ENCODE measurements around the gene SVIL.
"Not testable (repeated sequence)": the region's sequence is repeated elsewhere in the genome, so short reads cannot be mapped to it uniquely, and the experiment has no call there.

Gene SVIL

DNA sequence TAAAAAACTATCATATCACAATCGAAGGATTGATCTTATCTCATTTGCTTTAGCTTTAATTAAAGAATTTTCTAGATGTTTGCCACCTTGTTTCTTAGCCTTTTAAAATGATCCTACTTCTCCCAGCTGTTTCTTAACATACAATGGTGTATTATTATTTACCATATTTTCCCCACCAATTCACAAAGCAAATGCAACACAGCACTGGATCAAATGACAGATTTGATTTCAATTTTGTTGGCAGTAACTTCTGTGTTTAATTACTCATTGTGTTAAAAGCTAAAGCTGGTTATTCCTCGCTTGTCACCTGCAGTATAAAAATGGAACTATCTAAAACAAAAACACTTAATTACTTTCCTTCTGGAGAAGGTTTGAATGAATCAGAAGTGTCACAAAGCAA lies 19.6 kb downstream of the SVIL start:
- no peak for DNase-seq (ENCODE audit: low read depth)
- H3K4me3 ChIP-seq (ENCODE audit: low read length): no peak overlapping the region
- TF ChIP-seq, protein P1, sequence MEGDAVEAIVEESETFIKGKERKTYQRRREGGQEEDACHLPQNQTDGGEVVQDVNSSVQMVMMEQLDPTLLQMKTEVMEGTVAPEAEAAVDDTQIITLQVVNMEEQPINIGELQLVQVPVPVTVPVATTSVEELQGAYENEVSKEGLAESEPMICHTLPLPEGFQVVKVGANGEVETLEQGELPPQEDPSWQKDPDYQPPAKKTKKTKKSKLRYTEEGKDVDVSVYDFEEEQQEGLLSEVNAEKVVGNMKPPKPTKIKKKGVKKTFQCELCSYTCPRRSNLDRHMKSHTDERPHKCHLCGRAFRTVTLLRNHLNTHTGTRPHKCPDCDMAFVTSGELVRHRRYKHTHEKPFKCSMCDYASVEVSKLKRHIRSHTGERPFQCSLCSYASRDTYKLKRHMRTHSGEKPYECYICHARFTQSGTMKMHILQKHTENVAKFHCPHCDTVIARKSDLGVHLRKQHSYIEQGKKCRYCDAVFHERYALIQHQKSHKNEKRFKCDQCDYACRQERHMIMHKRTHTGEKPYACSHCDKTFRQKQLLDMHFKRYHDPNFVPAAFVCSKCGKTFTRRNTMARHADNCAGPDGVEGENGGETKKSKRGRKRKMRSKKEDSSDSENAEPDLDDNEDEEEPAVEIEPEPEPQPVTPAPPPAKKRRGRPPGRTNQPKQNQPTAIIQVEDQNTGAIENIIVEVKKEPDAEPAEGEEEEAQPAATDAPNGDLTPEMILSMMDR (conservative IDR thresholded peaks at IDR 0.05; ENCODE audit: low read length): no peak

DNA sequence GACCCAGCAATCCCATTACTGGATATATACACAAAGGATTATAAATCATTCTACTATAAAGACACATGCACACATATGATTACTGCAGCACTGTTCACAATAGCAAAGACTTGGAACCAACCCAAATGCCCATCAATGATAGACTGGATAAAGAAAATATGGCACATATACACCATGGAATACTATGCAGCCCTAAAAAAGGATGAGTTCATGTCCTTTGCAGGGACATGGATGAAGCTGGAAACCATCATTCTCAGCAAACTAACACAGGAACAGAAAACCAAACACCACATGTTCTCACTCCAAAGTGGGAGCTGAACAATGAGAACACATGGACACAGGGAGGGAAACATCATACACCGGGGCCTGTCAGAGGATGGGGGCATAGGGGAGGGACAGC lies 20.5 kb downstream of the SVIL start:
- not testable (repeated sequence) for H3K4me3 ChIP-seq (ENCODE audit: low read length); DNase-seq (ENCODE audit: low read depth)

- TF ChIP-seq, protein P1 (conservative IDR thresholded peaks at IDR 0.05; ENCODE audit: low read length): no peak
- no peak for DNase-seq (ENCODE audit: low read depth)
- no peak overlapping the region for H3K4me3 ChIP-seq (ENCODE audit: low read length)
Measured at GRCh38 chr10:29613791-29614190, 21.0 kb downstream of the SVIL start.

GRCh38 chr10:29613196-29613595 lies 21.6 kb downstream of the SVIL start:
- no peak overlapping the region for H3K4me3 ChIP-seq (ENCODE audit: low read length)
- no peak for DNase-seq (ENCODE audit: low read depth)
- TF ChIP-seq, protein P1 (conservative IDR thresholded peaks at IDR 0.05; ENCODE audit: low read length): no peak

DNA sequence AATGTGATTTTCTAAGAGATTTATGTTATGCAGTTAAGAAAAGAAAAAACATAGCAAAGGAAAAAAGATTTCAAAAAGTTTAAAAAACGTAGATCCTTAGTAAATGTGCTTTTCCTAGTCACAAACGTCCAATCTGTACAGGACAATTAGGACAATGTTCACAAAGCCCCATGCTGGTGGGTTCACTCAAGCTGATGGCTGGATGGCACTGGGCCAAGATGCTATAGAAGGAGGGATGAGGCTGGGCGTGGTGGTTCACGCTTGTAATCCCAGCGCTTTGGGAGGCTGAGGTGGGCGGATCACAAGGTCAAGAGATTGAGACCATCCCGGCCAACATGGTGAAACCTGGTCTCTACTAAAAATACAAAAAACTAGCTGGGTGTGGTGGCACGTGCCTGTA lies 22.1 kb downstream of the SVIL start:
- no peak overlapping the region for H3K4me3 ChIP-seq (ENCODE audit: low read length)
- TF ChIP-seq, protein P1 (conservative IDR thresholded peaks at IDR 0.05; ENCODE audit: low read length): no peak

DNA sequence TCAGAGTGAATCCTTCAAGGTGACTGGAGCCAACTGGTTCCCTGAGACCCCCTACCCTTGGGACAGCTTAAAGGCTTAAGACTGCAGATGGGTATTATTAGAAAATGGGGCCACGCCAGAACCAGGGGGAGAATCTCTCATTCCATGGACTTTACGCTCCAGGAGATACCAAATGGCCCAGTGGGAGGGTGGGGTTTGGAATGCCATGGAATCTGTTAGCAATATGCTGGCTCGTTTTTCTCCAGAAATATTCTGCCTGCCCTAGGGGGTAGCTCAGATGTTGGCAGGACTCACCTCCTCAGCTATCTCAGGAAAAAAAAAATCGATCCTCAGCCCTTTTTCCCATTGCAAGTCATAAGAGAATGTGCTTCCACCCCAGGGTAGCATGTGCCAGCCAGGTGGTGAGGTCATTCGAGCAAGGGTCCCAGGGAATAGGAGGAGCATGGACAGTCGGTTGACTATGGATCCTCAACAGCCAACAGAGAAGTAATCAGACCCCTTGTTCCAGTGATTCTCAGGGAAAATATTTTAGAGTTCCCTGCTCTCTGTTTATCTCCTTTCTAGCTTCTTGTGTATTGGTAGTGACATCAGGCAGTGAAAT lies 22.9 kb downstream of the SVIL start:
- no peak overlapping the region for H3K4me3 ChIP-seq (ENCODE audit: low read length)
- TF ChIP-seq, protein P1 (conservative IDR thresholded peaks at IDR 0.05; ENCODE audit: low read length): no peak
- DNase-seq (ENCODE audit: low read depth): peak; percentile 22

More for the DNA sequence above, 22.1 kb downstream of the SVIL start:
- DNase-seq (ENCODE audit: low read depth): no peak

DNA sequence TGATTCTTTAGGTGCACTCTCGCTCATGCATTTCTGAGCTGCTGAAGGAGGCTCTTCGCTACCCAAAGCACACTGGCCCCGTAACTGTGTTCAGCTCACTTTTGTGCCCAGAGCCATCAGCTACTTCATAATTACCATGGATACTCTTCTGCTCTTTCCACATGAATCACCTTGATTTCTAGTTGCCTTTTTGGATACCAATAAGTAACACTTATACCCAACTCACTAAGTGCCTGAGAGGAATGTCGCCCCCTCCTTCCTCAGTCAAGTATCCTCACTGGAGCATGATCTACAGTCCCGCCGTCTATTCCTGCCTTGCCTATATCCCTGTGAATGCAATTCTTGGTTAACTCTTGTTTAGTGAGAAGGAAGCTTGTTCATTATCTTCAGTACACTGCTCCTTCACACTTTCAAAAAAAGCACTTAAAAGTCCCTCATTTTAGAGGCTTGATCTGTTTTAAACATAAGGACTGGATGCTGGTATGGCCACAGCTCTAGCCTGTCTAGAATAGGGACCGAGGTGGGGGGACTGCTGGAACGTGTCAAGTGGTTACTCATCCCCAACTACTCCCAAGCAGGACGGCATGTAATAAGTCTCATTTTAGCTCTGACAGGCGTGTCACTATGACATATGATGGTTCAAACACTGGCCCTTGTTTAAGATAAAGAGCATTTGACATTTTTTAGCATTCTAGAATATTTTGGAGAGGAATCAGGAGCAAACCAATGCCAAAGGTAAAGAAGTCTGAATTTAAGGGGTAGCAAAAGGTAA lies 23.7 kb downstream of the SVIL start:
- no peak overlapping the region for H3K4me3 ChIP-seq (ENCODE audit: low read length)
- TF ChIP-seq, protein P1 (conservative IDR thresholded peaks at IDR 0.05; ENCODE audit: low read length): no peak
- no peak for DNase-seq (ENCODE audit: low read depth)

DNA sequence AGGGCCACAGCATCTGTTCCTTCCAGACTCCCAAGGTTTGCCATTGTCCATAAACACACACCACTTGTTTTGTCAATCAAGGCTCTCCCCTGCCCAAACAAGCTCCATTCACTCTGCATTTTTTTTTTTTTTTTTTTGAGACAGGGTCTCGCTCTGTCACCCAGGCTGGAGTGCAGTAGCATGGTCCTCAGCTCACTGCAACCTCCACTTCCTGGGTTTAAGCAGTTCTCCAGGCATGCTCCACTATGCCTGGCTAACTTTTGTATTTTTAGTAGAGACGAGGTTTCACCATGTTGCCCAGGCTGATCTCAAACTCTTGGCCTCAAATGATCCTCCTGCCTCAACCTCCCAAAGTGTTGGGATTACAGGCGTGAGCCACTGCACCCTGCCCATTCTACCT lies 24.4 kb downstream of the SVIL start:
- not testable (repeated sequence) for DNase-seq (ENCODE audit: low read depth); H3K4me3 ChIP-seq (ENCODE audit: low read length)

Data from AG10803 (cell line).